G401.6 (cell line): ENCODE measurements around the gene SLC16A7.
"Not testable (repeated sequence)": the region's sequence is repeated elsewhere in the genome, so short reads cannot be mapped to it uniquely, and the experiment has no call there.

Source experiments
- FAIRE-seq: peaks from 2 replicates; lab custom pipeline; 2012; peaks lifted over from hg19 to GRCh38; lab: Jason Lieb, UNC

Gene SLC16A7

GRCh38 chr12:59736786-59737185 is 141.0 kb downstream of the SLC16A7 start:
- FAIRE-seq, result no peak

DNA sequence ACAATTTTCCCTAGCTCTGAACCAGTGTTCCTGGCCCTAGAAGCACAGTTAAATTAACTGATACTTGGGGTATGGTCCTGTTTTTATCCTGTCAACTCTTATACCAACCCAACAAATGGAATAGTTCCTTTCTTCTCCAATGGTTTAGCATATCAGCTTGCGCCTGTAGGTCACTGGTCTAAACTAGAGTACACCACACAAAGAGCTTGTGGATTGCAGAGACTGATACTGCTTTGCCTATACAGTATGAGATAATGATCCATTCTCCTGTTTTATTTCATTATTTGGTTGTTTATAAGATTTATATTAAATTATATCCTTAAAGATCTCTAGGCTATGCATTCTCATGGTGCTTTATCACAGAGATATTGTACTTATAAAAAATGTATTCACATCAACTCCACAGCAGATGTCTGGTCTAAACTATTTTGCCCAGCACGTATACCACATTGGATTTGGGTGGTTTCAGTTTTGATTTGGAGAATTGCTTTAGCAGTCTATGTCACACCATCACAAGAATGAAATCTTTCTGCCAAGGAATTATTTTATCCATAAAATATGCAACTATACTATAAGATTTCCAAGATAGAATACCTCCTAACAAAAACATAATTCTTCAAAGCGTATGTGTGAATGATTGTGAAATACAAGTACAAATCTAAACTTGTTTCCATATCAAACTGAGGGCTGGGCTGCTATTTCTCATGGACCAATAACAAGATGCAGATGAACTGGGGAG is 142.1 kb downstream of the SLC16A7 start:
- FAIRE-seq, result no peak

DNA sequence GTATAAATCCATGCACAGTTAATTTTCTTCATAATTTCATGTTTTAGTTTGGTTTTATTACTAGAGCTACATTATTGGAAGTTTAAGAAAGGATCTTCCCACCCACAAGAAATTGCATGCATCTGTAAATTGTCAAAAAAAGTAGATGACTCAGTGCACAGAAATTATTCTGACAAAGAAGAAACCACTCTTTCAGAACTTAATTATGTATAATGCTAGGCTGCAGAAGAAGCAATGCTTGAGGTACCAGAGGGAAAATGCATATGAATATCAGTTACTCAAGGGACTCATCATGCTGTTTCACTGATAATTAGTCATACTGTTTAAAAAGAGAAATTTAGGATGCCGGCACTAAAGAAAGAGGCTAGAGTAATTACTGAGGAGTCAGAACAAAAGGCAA is 147.0 kb downstream of the SLC16A7 start:
- FAIRE-seq, result no peak

DNA sequence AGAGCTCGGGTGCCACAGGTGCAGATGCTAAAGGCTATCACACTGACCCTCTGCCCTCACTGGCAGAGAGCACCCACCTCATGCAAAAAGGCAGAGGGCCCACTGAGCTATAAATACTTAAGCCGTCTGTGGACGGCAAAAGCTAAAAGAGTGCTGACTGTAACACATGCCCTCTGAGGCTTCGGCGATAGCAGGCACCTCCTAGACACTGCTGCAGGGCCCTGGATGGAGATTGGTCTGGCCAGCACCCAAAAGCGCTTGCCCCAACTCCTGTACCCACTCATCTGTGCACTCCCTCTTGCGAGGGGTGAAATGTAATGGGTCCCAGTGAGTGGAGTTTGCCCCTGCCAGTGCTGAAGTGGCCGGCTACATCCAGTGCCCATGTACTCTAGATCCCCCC is 148.7 kb downstream of the SLC16A7 start:
- no peak for FAIRE-seq

GRCh38 chr12:59751091-59751490 is 155.3 kb downstream of the SLC16A7 start:
- FAIRE-seq, result not testable (repeated sequence)

- no peak for FAIRE-seq
Measured at GRCh38 chr12:59761542-59761941, 165.7 kb downstream of the SLC16A7 start.

DNA sequence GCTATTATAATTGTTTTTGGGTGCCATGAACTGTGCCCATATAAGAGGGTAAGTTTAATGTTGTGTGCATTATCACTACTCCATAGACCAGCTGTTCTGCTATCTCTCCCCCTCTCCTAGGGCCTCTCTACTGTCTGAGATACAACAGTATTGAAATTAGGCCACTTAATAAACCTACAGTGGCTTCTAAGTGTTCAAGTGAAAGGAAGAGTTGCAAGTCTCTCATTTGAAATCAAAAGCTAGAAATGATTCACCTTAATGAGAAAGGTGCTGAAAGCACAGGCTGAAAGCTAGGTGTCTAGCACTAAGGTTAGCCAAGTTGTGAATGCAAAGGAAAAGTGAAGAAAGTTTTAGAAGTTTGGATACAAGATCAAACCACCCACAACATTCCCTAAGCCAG is 168.0 kb downstream of the SLC16A7 start:
- FAIRE-seq, result no peak

- no peak for FAIRE-seq
Measured at GRCh38 chr12:59768031-59768430, 172.2 kb downstream of the SLC16A7 start.

- no peak for FAIRE-seq
Measured at GRCh38 chr12:59780605-59781135, 184.8 kb downstream of the SLC16A7 start.

GRCh38 chr12:59787610-59788009 is 191.8 kb downstream of the SLC16A7 start:
- no peak for FAIRE-seq

DNA sequence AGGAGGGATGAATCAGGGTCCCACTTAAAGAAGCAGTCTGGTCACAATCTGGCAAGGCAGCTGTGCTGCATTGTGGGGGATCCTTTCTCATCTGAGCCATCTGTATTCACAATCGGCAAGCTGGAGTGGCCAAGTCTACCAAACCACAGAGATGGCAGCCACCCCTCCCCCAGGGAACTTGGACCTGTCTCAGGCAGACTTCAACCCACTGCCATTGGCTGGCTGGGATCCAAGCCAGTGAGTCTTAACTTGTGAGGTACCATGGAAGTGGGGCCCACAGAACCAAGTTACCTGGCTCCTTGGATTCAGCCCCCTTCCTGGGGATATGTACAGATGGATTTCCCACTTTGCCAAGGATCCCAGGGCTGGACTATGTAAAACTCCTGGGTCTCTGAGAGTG is 196.8 kb downstream of the SLC16A7 start:
- no peak for FAIRE-seq

DNA sequence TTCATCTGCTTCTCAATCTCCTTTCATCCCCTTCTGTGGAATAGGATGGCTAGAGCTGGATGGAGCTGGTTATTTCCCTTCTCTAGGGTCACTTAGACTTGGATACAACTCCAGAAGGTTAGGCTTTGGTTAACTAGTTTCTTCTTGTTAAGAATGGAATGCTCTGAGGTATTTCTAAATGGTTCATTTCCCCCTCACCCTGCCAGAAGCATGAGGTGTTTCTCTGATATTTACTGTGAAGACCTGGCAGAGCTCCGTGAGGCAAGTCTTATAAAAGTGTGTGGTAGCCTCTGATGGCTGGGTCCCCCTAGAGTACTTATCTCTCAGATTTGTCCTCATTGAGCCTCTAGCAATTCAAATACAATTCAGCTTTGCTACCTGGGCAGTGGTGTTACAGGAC is 207.9 kb downstream of the SLC16A7 start:
- FAIRE-seq, result no peak

GRCh38 chr12:59808317-59808910 is 212.6 kb downstream of the SLC16A7 start:
- FAIRE-seq, result no peak

- FAIRE-seq, result no peak
Measured at GRCh38 chr12:59811991-59812390, 216.2 kb downstream of the SLC16A7 start.

- FAIRE-seq, result no peak
Measured at GRCh38 chr12:59812716-59813115, 216.9 kb downstream of the SLC16A7 start.

DNA sequence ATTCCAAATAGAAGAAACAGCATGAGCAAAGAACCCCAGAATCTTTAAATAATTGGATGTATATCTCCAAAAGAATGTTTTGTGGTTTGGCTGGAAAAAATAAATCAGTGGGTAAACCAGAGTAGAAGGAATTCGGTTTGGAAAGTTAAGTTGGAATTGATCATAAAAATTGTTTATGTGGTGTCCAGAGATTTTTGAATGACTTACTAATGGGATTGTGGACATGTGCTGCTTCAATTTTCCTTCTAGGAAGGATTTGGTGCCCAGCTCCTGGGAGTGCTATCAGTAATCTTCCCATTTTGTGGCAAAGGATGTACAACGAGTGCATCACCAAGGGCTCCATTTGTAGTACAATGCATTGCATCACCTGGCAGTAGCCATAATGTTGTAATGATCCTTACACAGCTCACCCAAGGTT is 224.8 kb downstream of the SLC16A7 start:
- FAIRE-seq, result no peak

- FAIRE-seq, result no peak
Measured at GRCh38 chr12:59823567-59823966, 227.7 kb downstream of the SLC16A7 start.

DNA sequence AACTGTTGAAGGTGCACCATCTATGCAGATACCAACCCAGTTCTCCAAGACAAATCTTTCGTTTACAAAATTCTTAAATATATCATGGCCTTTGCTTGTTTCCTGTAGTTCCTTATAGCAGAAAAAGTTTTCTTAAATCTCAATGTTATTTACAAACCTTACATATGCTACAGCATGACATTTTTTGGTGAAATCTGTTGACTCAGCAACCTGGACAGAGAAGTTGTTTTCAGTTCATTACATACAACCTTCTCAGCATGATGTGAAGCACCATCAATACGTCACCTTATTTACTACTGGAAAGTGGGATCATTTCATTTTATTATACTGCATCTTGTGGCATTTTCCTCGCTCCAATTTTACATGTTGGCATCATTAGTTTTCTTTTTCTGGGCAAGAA is 231.9 kb downstream of the SLC16A7 start:
- no peak for FAIRE-seq

DNA sequence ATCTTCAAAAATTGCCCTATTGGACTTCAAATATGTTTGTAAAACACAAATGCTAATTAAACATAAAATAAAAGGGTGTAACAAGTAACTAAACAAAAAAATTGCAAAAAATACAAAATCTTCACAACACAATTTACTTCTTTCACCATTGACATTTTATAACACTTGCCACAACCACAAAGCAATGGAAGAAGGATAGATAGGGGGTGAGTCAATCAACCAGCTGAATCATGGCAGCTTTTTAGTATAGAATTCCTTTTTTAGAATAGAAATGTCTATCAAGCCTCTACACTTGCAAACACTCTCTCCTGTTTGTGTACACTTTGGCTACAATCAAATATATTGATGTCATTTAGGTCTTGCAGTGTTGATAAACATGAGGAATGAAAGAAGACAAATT is 232.7 kb downstream of the SLC16A7 start:
- FAIRE-seq, result no peak

DNA sequence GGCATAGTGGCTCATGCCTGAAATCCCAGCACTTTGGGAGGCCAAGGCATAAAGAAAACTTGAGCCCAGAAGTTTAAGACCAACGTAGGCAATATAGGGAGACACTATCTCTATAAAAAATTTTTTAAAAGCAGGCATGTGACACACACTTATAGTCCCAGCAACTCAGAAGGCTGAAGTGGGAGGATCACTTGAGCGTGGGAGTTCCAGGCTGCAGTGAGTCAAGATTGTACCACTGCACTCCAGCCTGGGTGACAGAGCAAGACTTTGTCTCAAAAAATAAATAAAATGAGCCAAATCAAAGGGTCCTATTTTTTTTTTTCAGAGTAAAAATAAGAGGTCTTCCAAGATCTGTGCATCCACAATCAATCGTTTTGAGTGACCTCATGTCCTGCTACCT is 237.6 kb downstream of the SLC16A7 start:
- no peak for FAIRE-seq

- FAIRE-seq, result no peak
Measured at GRCh38 chr12:59834659-59835474, 239.0 kb downstream of the SLC16A7 start.
